ENCODE results near the gene SNX30.

SNX30 gene

GRCh38 chr9:112891521-112891920, 141.0 kb downstream of the SNX30 start:
- DNase-seq, result no peak

- DNase-seq, result no peak
Observed at GRCh38 chr9:112892981-112893380, 142.4 kb downstream of the SNX30 start.

DNA sequence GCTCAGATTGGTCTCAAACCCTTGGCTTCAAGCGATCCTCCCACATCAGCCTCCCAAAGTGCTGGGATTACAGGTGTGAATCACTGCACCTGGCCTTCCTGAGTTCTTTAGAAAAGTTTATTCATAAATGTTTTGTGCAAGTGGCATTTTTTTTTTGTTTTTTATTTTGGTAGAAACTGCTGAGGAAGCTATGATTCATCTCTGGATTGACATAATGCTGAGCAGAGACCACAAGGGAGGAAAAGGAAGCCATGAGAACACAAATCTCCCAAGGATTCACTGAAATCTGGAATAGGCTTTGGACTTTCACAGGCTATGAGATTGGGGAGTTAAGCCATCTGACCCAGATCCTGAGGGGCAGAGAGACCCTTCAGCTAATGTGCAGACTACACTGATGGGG, 143.5 kb downstream of the SNX30 start:
- no peak for DNase-seq

- no peak for DNase-seq
Observed at GRCh38 chr9:112894699-112895098, 144.1 kb downstream of the SNX30 start.

- no peak for DNase-seq
Observed at GRCh38 chr9:112896131-112896530, 145.6 kb downstream of the SNX30 start.

DNA sequence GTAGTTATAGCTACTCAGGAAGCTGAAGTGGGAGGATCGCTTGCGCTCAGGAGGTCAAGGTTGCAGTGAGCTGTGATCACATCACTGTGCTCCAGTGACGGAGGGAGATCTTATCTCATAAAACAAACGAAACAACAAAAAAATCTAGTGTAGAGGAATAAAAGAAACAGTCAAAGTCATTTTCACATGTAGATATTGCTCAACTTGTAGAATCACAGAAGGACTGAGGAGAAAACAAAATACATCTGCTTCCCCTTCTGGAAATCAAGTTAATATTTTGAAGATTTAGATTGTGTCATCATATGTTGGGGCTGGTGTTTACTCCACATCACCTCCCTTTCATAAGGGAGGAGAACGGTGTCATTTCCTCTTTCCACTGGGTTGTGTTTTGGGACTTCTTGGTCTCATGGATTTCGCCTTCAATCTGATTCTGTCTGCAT, 148.3 kb downstream of the SNX30 start:
- DNase-seq, result no peak

GRCh38 chr9:112900488-112900887, 149.9 kb downstream of the SNX30 start:
- no peak for DNase-seq

DNA sequence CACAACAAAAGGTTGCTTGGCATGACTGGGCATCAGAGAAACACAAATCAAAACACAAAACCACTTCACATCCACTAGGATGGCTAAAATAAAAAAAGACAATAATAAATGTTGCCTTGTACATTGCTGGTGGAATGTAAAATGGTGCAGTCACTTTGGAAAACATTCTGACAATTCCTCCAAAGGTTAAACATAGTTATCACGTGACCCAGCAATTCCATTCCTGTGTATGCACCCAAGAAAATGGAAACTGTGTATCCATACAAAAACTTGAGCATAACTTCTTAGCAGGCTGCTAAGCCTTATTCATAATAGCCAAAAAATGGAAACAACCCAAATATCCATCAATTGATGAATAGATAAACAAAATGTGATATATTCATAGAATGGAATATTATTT, 150.3 kb downstream of the SNX30 start:
- DNase-seq, result no peak

GRCh38 chr9:112905084-112905483, 154.5 kb downstream of the SNX30 start:
- no peak for DNase-seq

GRCh38 chr9:112911736-112912135, 161.2 kb downstream of the SNX30 start:
- no peak for DNase-seq

GRCh38 chr9:112912636-112913035, 162.1 kb downstream of the SNX30 start:
- DNase-seq, result no peak

- no peak for DNase-seq
Observed at GRCh38 chr9:112913326-112913725, 162.8 kb downstream of the SNX30 start.

GRCh38 chr9:112914524-112914923, 164.0 kb downstream of the SNX30 start:
- DNase-seq, result no peak

DNA sequence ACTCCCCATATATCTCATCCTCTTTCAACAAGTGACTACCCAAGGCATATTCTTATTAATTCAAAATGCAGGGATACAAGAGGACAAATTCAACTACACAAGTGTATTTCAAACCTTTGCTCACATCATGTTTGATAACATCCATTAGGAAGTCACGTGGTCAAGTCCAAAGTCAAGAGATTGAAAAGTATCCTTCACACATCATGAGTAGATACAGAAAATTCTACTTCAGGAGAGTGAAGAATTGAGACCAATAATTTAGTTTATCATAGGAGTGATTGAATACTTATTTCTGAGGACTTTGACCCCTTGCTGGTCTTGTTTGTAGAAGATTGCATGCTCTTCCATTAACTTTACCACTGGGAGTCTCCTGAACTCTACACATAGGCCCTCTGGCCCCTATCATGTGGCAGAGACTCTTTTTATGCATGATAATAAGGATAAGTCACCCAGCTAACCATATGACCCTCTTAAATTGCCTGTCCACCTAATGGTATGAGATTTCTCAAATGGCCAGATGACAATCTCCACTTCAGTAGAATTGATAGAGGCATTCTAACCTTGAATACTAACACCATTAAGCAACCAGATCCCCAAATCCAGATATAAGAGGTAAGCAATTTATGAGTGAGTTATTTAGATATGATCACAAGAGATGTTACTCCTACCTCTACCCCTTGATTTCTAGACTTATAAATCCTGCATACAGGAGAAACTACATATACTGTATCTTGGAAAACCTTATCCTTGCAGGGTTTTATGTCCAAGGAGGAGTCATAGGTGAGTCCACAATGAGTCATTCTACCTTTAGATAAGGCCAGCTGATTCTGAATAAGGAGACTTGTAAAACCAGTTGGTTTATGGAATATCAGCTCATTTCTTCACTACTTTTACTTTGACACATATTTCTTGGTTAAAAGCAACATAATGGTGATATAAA, 166.8 kb downstream of the SNX30 start:
- DNase-seq, result no peak

GRCh38 chr9:112917987-112918362, 167.4 kb downstream of the SNX30 start:
- no peak for DNase-seq

DNA sequence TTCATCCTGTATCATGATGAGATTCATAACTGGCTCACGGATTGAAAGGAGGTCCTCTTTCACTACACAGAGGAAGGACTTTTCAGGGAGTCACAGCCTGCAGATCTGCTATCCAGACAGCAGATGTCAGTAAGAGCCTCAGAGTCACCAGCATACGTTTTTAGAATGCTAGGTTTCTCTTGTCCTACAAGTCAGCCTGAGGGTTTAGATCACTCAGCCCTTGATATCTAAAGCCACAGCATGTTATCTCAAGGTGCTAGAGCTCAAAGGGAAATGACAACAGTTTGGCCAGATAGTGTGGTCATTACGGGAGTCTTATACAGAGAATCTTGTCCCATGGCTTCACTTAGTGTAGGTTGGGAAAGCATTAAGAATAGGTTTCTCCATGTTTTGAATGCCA, 171.0 kb downstream of the SNX30 start:
- no peak for DNase-seq

All from T-helper 9 cell (primary cell).